Measurements from ENCODE around the gene CLDN2.

The CLDN2 gene

GRCh38 chrX:106927023-106927422 is 6.8 kb downstream of the CLDN2 start:
- DNase-seq = no peak

DNA sequence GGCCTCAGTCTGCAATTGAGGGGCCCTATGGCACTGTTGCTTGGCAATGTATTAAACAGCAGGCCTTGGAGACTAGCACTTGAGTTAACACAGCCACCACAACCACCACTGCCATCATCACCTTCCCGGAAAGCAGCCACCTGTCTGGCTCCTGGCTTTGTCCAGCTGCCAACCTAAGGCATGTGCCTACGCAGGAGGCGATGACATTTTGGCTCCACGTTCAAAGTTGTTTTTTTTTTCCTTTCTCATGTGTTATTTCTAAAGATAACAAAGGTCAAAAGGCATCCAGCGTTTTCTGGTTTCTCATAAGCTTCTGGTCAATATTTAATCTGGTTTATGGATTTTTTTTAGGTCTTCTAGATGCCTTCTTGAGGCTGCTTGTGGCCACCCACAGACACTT is 7.5 kb downstream of the CLDN2 start:
- DNase-seq = no peak

DNA sequence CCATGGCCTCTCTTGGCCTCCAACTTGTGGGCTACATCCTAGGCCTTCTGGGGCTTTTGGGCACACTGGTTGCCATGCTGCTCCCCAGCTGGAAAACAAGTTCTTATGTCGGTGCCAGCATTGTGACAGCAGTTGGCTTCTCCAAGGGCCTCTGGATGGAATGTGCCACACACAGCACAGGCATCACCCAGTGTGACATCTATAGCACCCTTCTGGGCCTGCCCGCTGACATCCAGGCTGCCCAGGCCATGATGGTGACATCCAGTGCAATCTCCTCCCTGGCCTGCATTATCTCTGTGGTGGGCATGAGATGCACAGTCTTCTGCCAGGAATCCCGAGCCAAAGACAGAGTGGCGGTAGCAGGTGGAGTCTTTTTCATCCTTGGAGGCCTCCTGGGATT is 8.0 kb downstream of the CLDN2 start:
- no peak for DNase-seq

DNA sequence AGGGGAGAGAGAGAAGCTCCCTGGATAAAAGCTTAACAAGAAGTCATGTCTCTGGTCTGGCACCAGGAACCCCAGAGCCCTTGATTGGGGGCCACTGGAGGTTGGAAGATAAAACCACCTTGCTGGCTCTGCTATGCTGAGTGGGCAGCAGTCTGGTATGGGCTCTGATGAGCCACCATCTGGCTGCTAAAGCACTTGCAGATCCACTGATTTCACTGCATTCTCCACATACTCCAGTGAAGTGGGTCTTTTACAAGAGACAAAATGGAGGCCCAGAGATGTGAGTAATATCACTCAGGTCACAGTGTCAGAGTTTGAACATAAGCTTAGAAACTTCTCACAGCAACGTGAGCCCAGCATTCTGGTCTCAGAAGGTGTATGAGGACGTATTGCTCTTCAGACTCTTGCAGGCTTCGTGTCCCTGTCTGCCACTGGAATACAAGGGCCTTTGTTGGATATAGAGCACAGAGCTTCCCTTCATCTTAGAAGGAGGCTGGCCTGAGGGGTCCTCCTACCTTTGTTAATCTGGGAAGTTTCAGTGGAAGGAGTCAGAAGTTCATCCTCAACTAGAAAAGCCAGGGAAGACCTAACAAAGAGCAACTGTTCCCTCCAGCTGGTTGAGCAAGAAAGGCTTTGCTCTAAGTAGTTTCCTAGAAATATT is 11.8 kb downstream of the CLDN2 start:
- no peak for DNase-seq

DNA sequence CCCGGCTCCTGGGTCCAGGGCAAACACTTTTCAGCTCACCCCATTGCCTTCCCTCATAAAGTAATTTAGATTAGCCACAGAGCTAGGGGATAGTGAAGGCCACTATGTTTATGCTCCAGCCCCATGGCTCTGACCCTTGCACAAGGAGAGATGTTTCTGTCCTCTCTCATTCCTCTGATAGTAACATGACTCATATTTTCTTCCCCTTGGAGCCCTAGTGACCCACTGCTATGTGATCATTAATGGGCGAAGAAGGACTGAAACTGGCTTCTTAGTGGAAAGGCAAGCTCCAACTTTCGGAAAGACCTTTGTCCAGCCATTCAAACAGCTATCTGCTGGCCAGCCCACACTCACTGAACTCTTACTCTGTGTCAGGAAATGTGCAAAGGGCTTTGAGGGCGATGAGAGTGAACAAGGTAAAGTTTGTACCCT is 12.3 kb downstream of the CLDN2 start:
- DNase-seq = no peak

DNA sequence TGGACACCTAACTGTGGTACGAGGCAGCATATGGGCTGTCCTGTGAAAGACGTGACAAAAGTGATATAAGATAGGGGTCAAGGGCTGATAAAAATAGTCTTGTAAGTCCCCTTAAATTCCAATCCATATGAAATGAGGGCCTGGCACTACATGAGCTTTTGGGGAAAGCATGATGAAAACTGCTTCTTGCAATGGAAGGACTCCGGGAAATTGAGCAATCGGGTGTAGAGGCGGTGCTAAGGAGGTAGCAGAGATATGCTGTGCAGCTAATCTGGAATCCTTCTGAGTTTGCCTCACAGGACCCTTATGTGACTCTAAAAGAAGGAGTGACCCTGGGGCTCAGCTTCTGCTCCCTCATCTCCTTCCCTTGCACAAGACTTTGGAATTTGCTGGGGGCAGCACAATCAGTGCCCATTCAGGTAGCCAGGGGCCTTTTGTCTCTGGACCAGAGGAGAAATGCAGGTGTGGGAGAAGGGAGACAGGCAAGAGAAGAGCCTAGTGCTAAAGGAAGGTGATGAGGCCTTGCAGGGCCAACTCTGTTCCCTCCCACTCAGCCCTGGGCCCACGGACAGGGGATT is 12.8 kb downstream of the CLDN2 start:
- DNase-seq = no peak

GRCh38 chrX:106933538-106933961 is 13.3 kb downstream of the CLDN2 start:
- no peak for DNase-seq

- DNase-seq = no peak
These were observed 15.0 kb downstream of the CLDN2 start for GRCh38 chrX:106935175-106935574.

DNA sequence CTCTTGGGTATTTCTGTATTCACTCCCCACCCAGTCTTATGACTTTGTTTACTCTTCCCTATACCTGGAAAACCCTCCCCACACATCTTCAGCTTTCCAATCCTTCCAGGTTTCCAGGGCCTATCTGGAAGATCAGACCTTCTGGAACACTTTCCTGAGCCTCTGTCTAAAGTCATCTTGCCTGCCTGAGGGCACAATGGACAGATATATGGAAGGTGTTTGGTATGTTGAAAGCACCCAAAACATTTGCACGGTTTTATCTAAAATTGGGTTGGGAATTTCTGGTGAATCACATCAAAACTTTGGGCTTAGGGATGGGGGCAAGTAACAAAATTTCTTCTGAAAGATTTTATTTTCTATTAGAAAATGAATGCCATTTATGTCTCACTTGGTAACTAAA is 16.0 kb downstream of the CLDN2 start:
- no peak for DNase-seq

- DNase-seq = no peak
These were observed 19.4 kb downstream of the CLDN2 start for GRCh38 chrX:106939566-106939965.

DNA sequence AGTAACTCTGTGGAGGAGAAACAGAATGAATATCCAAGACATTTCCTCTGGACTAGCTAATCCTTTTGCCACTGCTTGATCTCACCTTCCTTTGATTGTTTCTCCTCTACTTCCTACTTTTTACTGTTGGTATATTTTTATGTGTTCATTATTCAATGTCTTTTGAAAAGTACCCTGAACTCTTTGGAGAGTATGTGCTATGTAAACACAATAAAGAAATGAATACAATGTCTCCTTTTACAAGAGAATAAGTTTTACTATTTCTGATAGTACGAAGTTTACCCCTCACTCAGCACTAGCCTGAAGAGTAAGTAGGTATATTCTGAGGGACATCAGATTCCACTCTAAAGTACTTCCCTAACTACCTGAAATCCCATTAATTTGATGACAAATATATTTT is 19.9 kb downstream of the CLDN2 start:
- DNase-seq = no peak

GRCh38 chrX:106946464-106946863 is 26.3 kb downstream of the CLDN2 start:
- no peak for DNase-seq

GRCh38 chrX:106948641-106949040 is 28.4 kb downstream of the CLDN2 start:
- DNase-seq = no peak

GRCh38 chrX:106949366-106949765 is 29.2 kb downstream of the CLDN2 start:
- DNase-seq = no peak

GRCh38 chrX:106950381-106950780 is 30.2 kb downstream of the CLDN2 start:
- DNase-seq = no peak

DNA sequence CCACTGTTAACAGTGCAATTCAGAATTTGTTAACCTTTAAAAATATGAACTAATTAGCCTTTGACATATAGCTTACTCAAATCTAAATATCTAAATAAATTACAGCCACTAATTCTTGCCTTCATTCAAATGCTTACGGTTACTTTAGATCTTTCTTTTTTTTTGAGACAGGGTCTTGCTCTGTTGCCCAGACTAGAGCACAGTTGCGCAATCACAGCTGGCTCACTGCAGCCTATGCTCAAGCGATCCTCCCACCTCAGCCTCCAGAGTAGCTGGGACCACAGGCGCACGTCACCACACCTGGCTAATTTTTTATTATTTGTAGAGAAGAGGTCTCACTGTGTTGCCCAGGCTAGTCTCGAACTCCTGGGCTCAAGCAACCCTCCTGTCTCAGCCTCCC is 31.0 kb downstream of the CLDN2 start:
- no peak for DNase-seq

DNA sequence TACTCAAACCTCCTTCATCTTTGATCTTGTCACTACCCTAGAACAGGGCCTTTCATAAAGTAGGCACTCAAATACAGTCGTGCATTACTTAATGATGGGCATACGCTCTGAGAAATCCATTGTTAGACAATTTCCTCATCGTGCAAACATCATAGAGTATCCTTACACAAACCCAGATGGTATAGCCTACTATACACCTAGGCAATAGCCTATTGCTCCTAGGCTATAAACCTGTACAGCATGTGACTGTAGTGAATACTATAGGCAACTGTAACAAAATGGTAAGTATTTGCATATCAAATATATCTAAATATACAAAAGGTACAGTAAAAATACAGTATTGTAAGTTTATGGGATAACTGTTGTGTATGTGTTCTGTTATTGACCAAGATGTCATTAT is 31.9 kb downstream of the CLDN2 start:
- no peak for DNase-seq

GRCh38 chrX:106952538-106952937 is 32.3 kb downstream of the CLDN2 start:
- DNase-seq = no peak

DNA sequence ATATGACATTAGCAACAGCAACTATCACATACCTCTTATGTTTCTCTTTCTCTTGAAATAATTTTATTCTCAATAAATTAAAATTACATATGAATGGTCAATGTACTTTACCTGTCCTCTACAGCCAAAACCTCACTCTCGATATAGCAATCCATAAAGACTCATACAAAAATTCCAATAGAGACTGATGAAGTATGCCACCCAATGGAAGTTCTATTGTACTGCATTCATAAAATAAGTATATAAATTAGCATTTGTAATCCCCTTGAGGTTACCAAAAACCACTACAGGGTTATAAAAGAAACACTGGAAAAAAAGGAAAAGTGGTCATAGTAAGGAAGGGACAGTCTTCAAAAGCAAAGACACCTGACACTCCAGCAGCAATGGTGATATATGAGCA is 32.8 kb downstream of the CLDN2 start:
- no peak for DNase-seq

GRCh38 chrX:106954041-106954440 is 33.8 kb downstream of the CLDN2 start:
- no peak for DNase-seq

- DNase-seq = no peak
These were observed 35.0 kb downstream of the CLDN2 start for GRCh38 chrX:106955004-106955772.

DNA sequence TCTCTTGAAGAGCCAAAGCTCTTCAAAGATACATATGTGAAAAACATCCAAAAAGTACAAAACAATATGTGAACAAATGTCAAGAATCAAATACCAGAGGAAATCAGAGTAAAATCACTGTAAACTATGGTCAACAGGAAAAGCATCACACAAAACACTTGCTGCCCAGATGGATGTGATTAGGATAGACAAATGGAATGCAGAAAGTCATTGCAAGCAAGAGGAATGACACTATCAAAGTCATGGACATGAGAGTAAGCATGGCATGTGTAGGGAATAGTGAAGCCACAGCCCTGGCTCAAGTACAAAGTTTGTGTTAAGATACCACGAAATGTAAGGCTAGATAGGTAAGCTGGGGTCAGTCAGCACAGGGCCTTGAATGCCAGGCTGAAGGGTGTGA is 37.7 kb downstream of the CLDN2 start:
- DNase-seq = no peak

DNA sequence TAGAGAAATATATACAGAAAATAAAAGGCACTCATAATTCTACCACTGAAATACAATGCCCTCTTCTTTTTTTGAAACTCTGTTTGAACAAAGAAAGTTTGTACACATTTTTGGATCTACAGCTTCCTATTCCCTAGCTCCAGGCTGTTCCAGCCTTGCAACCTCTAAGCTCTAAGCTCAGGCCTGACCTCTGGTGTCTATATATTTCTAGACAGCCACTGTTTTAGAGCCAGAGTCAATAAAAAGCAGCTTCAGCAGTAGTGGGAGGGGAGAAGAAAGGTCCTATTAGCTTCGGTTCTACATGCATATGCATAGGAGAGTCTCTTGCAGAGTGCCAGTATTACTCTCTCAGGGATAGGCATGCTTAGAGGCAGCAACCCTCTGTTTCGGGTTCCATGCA is 39.7 kb downstream of the CLDN2 start:
- no peak for DNase-seq

GRCh38 chrX:106963111-106963510 is 42.9 kb downstream of the CLDN2 start:
- DNase-seq = no peak

All from CD4-positive, alpha-beta T cell treated with Interferon gamma for 1 hour (primary cell).